Activated T-cell treated with anti-CD3 and anti-CD28 coated beads, Interleukin-2, amount 50 U/mL, for 1 hour (primary cell): ENCODE data around the gene HIVEP2.

ENCODE experiments used
- DNase-seq: peaks from one replicate; pipeline ENCODE4 v3.0.0-alpha.2; 2020

The HIVEP2 gene

GRCh38 chr6:142765306-142765705, 179.7 kb downstream of the HIVEP2 start:
- no peak for DNase-seq

- no peak for DNase-seq
Measured at GRCh38 chr6:142764311-142764710, 180.7 kb downstream of the HIVEP2 start.

GRCh38 chr6:142763205-142763604, 181.8 kb downstream of the HIVEP2 start:
- no peak for DNase-seq

- no peak for DNase-seq
Measured at GRCh38 chr6:142761756-142762155, 183.2 kb downstream of the HIVEP2 start.

GRCh38 chr6:142760152-142760551, 184.8 kb downstream of the HIVEP2 start:
- no peak for DNase-seq

GRCh38 chr6:142758629-142759025, 186.3 kb downstream of the HIVEP2 start:
- no peak for DNase-seq

- DNase-seq, result no peak
Measured at GRCh38 chr6:142757852-142758628, 186.9 kb downstream of the HIVEP2 start.

- DNase-seq, result no peak
Measured at GRCh38 chr6:142756215-142756630, 188.8 kb downstream of the HIVEP2 start.

GRCh38 chr6:142753196-142753595, 191.8 kb downstream of the HIVEP2 start:
- DNase-seq, result no peak

- no peak for DNase-seq
Measured at GRCh38 chr6:142752348-142752747, 192.6 kb downstream of the HIVEP2 start.

- no peak for DNase-seq
Measured at GRCh38 chr6:142751452-142751851, 193.5 kb downstream of the HIVEP2 start.

GRCh38 chr6:142750998-142751397, 194.0 kb downstream of the HIVEP2 start:
- no peak for DNase-seq

- DNase-seq, result no peak
Measured at GRCh38 chr6:142749556-142749955, 195.4 kb downstream of the HIVEP2 start.

- DNase-seq, result peak; percentile 38
Measured at GRCh38 chr6:142746524-142746923, 198.5 kb downstream of the HIVEP2 start.

GRCh38 chr6:142744836-142745235, 200.1 kb downstream of the HIVEP2 start:
- DNase-seq, result no peak

GRCh38 chr6:142740449-142740848, 204.5 kb downstream of the HIVEP2 start:
- DNase-seq, result no peak

- no peak for DNase-seq
Measured at GRCh38 chr6:142738731-142739130, 206.2 kb downstream of the HIVEP2 start.

- DNase-seq, result no peak
Measured at GRCh38 chr6:142738035-142738396, 207.0 kb downstream of the HIVEP2 start.

- no peak for DNase-seq
Measured at GRCh38 chr6:142737368-142738034, 207.5 kb downstream of the HIVEP2 start.

- DNase-seq, result no peak
Measured at GRCh38 chr6:142735204-142735603, 209.8 kb downstream of the HIVEP2 start.

GRCh38 chr6:142732790-142733189, 212.2 kb downstream of the HIVEP2 start:
- no peak for DNase-seq

GRCh38 chr6:142731611-142732010, 213.4 kb downstream of the HIVEP2 start:
- DNase-seq, result no peak

- DNase-seq, result no peak
Measured at GRCh38 chr6:142729618-142730017, 215.4 kb downstream of the HIVEP2 start.

- no peak for DNase-seq
Measured at GRCh38 chr6:142728910-142729481, 216.0 kb downstream of the HIVEP2 start.
